Prostate gland (tissue), 2 donors: ENCODE results near the gene NPPC. TPM values are rescaled to one million over a fixed set of nuclear protein-coding genes. Genes with fewer than 3 reads are reported as not detected.

Experiments used
- DNase-seq: peaks from one replicate; pipeline ENCODE4 v3.0.0-alpha.2; 2019; ENCODE audit warnings: low spot score
- H3K27ac ChIP-seq, 2 donors: fragments of 200-600 bp; sonication (generic); 2 replicates each; pipeline ENCODE4 v1.5.1; 2017 to 2019
- H3K27me3 ChIP-seq: fragments of 200-600 bp; sonication (generic); replicated peaks from 2 replicates; pipeline ENCODE4 v1.5.1; 2019; ENCODE audit not compliant: insufficient read depth
- H3K36me3 ChIP-seq, 2 donors: fragments of 200-600 bp; sonication (generic); 1 replicate in 1 of 2; 2 replicates in 1 of 2; pipeline versions ENCODE4 v1.5.1 to v1.8.1; 2017 to 2019
- H3K4me1 ChIP-seq: fragments of 200-600 bp; sonication (generic); replicated peaks from 2 replicates; pipeline ENCODE4 v1.5.1; 2019
- H3K4me3 ChIP-seq, 2 donors: fragments of 200-600 bp; sonication (generic); 2 replicates each; pipeline ENCODE4 v1.5.1; 2017 to 2019
- H3K9me3 ChIP-seq: fragments of 200-600 bp; sonication (generic); 2 replicates; pipeline ENCODE4 v1.5.1; 2017
- POLR2A ChIP-seq: fragments of 450-650 bp; IDR thresholded peaks from one replicate; pipeline ENCODE4 v1.6.1; 2016; ENCODE audit warnings: antibody characterized with exemption, mild to moderate bottlenecking
- POLR2AphosphoS5 ChIP-seq: sonication (generic); formaldehyde crosslinking; IDR thresholded peaks from one replicate; pipeline ENCODE4 v1.6.1; 2017; ENCODE audit warnings: antibody characterized with exemption
- WGBS: methylation state at CpG from one replicate; pipeline ENCODE4 v1.1.5; 2018; 5-methylcytosine and 5-hydroxymethylcytosine counted together
- intact Hi-C: fragments of 100-400 bp; cut with DNase I; formaldehyde crosslinking; loops from one replicate; pipeline ENCODE4 v1.14.2; 2022
- total RNA-seq, 2 donors: library from RNA; depleted of rRNA; stranded (reverse); fragments of >200 nt; gene quantifications; one replicate each; pipeline ENCODE4 v1.1.0, GENCODE V29; 2016
- TF ChIP-seq, protein P1 (sequence below), 4 experiments: fragments of 200-600 bp in 2 of 4; fragments of 450-650 bp in 2 of 4; sonication (generic) in 2 of 4; IDR thresholded peaks; 1 replicate in 3 of 4; 2 replicates in 1 of 4; pipeline ENCODE4 v1.5.1; 2016 to 2019; ENCODE audit warnings: antibody characterized with exemption in 4 of 4, mild to moderate bottlenecking in 2 of 4, moderate library complexity in 2 of 4

Gene NPPC
- total RNA-seq, 2 donors from 2014 or later = 3.2 to 6.4 TPM

DNA sequence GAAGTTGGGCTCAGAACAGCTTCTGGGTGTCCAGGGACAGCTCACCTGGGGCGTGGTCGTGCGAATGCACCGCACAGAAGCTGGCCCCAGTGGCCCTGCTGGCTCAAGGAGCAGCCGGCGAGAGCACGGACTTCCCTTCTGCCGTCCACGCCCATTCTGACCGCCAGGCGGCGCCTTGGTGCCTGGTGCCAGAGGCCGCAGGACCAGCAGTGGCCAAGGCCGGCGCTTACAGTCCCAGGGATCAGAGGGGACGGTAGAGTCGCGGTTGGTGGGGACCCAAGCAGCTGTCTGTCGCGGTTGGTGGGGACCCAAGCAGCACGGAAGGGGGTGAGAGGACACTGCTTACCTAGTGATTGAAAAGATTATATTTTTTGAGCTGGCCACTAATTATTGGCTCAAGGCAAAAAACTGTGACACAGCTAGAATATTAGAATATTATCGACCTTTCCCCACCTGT, 25.7 kb downstream of the NPPC start:
- H3K4me1 ChIP-seq = no peaks in the 10 kb centered on the region
- TF ChIP-seq, protein P1, sequence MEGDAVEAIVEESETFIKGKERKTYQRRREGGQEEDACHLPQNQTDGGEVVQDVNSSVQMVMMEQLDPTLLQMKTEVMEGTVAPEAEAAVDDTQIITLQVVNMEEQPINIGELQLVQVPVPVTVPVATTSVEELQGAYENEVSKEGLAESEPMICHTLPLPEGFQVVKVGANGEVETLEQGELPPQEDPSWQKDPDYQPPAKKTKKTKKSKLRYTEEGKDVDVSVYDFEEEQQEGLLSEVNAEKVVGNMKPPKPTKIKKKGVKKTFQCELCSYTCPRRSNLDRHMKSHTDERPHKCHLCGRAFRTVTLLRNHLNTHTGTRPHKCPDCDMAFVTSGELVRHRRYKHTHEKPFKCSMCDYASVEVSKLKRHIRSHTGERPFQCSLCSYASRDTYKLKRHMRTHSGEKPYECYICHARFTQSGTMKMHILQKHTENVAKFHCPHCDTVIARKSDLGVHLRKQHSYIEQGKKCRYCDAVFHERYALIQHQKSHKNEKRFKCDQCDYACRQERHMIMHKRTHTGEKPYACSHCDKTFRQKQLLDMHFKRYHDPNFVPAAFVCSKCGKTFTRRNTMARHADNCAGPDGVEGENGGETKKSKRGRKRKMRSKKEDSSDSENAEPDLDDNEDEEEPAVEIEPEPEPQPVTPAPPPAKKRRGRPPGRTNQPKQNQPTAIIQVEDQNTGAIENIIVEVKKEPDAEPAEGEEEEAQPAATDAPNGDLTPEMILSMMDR (IDR thresholded peaks at IDR 0.05) = peak in 2 of 4 experiments; percentile 18 to 25
- TF ChIP-seq POLR2A = no peak
- no peak for TF ChIP-seq POLR2AphosphoS5
- H3K36me3 ChIP-seq = no peaks in the 10 kb centered on the region
- no peak overlapping the region for H3K4me3 ChIP-seq
- H3K9me3 ChIP-seq = no peaks in the 10 kb centered on the region
- WGBS = 63% methylated on average over 22 of the region's 22 CpGs
- intact Hi-C loops = no loop called here
- H3K27ac ChIP-seq = no peak overlapping the region
- H3K27me3 ChIP-seq = no peaks in the 10 kb centered on the region
- no peak for DNase-seq

DNA sequence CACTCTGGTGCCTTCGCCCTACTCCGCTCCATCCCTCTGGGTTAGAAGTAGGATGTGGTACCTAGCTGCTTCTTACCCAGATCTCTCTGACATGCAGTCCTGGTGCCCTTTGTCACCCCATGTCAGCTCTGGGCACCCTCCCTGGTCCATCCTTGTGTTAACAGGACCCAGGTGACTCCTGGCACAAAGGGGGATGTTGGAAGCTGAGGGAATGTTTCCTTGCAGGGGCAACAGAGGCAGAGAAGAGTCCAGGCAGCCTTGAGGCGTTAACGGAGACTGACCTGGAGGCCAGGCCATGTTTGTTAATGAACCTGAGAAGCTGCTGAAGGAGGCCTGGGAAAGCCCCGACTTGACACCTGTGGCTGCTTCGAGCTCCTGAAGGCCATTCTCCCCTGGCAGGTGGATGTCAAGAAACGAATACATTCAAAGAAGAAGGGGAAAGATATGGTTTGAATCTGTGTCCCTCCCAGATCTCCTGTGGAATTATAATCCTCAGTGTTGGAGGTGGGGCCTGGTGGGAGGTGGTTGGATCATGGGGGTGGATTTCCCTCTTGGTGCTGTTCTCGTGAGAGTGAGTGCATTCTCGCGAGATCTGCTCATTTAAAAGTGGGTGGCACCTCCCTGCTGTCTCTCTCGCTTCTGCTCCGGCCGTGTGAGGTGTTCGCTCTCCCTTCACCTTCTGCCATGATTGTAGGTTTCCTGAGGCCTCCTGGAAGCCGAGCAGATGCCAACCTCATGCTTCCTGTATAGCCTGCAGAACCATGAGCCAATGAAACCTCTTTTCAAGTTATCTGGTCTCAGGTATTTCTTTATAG, 31.4 kb downstream of the NPPC start:
- no peak overlapping the region for H3K27ac ChIP-seq
- H3K4me3 ChIP-seq = no peak overlapping the region
- TF ChIP-seq POLR2AphosphoS5 (no peak), POLR2A (no peak)
- TF ChIP-seq, protein P1 (IDR thresholded peaks at IDR 0.05) = no peak
- no peaks in the 10 kb centered on the region for H3K4me1 ChIP-seq
- 96% methylated on average over 15 of the region's 15 CpGs for WGBS
- no peaks in the 10 kb centered on the region for H3K27me3 ChIP-seq
- no peak for DNase-seq
- no peaks in the 10 kb centered on the region for H3K36me3 ChIP-seq
- intact Hi-C loops = no loop called here
- H3K9me3 ChIP-seq = no peaks in the 10 kb centered on the region

DNA sequence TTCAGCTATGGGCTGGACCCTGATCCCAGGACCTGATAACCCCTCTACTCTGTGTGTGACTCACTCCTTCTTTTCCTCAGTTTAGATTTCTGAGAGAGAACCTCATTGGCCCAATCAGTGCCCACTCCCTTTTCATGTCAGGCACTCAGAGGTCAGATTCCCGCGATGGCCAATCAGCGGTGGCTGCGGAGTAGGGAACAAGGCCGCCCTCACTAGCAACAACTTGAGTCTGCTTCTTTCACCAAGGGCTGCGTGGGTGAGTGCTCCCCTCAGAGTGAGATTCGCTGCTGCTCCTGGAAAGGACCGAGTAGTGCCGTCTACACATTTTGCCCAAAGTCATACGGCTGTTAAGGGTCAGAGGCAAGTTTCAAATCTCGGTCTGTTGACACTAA, 34.7 kb downstream of the NPPC start:
- 88% methylated on average over 11 of the region's 11 CpGs for WGBS

DNA sequence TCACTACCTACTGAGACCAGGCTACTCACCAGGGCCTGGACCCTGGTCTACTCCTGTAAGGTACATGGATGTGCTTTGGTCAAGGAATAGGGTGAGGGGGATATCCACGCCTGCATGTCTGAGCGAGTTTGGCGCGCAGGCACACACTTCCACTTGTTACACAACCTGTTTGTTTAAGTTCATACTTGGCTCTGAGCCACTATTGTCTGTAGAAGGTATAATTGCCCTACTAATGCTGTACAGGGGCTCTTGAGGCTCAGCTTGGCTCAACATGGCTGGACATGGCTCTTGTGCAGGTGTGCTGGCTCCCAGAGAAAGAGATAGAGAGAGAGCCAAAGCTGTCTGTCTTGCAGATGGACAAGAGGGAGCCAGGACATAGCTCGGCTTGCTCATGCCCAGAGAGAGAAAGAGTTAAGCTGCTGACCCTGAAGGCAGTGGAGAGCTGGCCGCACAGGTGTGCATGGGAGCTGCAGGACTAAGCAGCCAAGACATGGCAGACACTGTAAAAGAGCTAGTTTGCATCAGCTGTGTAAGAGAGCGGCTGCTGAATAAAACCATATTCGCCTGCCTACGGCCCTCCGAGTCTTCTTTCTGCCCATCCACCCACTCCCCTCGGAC, 35.2 kb downstream of the NPPC start:
- intact Hi-C loops = no loop called here
- TF ChIP-seq, protein P1 (IDR thresholded peaks at IDR 0.05) = no peak
- TF ChIP-seq POLR2AphosphoS5 (no peak), POLR2A (no peak)
- Histone ChIP-seq H3K9me3 (no peaks in the 10 kb centered on the region), H3K4me3 (no peak overlapping the region), H3K27ac (no peak overlapping the region), H3K4me1 (no peaks in the 10 kb centered on the region), H3K36me3 (no peaks in the 10 kb centered on the region), H3K27me3 (no peaks in the 10 kb centered on the region)
- 73% methylated on average over 11 of the region's 11 CpGs for WGBS
- DNase-seq = no peak

More for the DNA sequence above, 34.7 kb downstream of the NPPC start:
- DNase-seq = no peak
- intact Hi-C loops = no loop called here
- Histone ChIP-seq H3K9me3 (no peaks in the 10 kb centered on the region), H3K27me3 (no peaks in the 10 kb centered on the region), H3K4me1 (no peaks in the 10 kb centered on the region), H3K27ac (no peak overlapping the region), H3K4me3 (no peak overlapping the region), H3K36me3 (no peaks in the 10 kb centered on the region)
- TF ChIP-seq, protein P1 (IDR thresholded peaks at IDR 0.05) = no peak
- no peak for TF ChIP-seq POLR2AphosphoS5
